Measurements from ENCODE around the gene CLDN9.

The CLDN9 gene

GRCh38 chr16:2971134-2971984 lies 41.4 kb upstream of the CLDN9 start:
- Mint-ChIP-seq H3K27me3 (peaks cover 7% of the 10 kb centered on the region), H3K4me3 (peak overlapping the region; percentile 81), H3K9me3 (no peaks in the 10 kb centered on the region), H3K4me1 (ENCODE audit: low read depth) (peaks cover 16% of the 10 kb centered on the region), H3K36me3 (ENCODE audit: low read depth) (peaks cover 20% of the 10 kb centered on the region), H3K27ac (no peak overlapping the region)

- Mint-ChIP-seq H3K4me1 (ENCODE audit: low read depth) (peaks cover 16% of the 10 kb centered on the region), H3K4me3 (no peak overlapping the region), H3K36me3 (ENCODE audit: low read depth) (peaks cover 25% of the 10 kb centered on the region), H3K27me3 (peaks cover 7% of the 10 kb centered on the region), H3K27ac (peak overlapping the region; percentile 5), H3K9me3 (no peaks in the 10 kb centered on the region)
Measured at GRCh38 chr16:2971985-2972784, 40.5 kb upstream of the CLDN9 start.

- no peaks in the 10 kb centered on the region for H3K9me3 Mint-ChIP-seq
- peaks cover 32% of the 10 kb centered on the region for H3K36me3 Mint-ChIP-seq (ENCODE audit: low read depth)
- peaks cover 17% of the 10 kb centered on the region for H3K4me1 Mint-ChIP-seq (ENCODE audit: low read depth)
- no peak overlapping the region for H3K27ac Mint-ChIP-seq
- H3K4me3 Mint-ChIP-seq = no peak overlapping the region
- H3K27me3 Mint-ChIP-seq = peaks cover 4% of the 10 kb centered on the region
Measured at GRCh38 chr16:2973093-2973492, 39.6 kb upstream of the CLDN9 start.

DNA sequence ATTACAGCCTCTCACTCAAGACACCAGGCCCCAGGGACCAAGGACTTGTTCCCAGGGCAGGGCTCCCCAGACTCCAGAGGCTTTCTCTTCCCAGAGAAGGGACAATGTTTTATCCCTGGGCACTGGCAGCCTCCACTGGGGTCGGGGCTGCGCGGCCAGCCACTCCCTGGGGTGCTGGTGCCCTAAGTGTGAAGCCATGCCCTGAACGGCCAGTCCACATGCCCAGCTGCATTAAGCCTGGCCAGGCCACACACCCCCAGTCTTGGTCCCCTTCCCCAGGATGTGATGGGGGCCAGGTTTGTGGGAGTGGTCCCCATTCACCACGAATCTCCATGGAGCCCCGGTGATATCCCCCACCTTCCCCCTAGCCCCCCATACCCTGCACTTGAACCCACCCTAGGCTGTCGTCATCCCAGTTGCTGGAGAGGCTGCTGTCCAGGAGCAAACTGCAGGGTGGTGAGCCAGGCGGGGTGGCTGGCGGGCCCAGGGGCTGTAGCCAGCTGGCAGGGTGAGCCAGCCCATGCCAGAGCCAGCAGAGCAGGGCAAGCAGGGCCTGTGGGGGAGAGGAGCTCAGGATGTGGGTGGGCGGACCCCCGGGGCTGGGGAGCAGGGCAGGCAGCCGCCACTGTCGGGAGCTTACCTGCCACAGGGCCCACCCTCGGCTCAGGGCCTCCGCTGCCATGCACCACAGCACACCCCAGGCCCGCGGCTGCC lies 39.0 kb upstream of the CLDN9 start:
- H3K27me3 Mint-ChIP-seq = no peaks in the 10 kb centered on the region
- no peaks in the 10 kb centered on the region for H3K9me3 Mint-ChIP-seq
- H3K27ac Mint-ChIP-seq = no peak overlapping the region
- peaks cover 36% of the 10 kb centered on the region for H3K36me3 Mint-ChIP-seq (ENCODE audit: low read depth)
- peaks cover 13% of the 10 kb centered on the region for H3K4me1 Mint-ChIP-seq (ENCODE audit: low read depth)
- no peak overlapping the region for H3K4me3 Mint-ChIP-seq

DNA sequence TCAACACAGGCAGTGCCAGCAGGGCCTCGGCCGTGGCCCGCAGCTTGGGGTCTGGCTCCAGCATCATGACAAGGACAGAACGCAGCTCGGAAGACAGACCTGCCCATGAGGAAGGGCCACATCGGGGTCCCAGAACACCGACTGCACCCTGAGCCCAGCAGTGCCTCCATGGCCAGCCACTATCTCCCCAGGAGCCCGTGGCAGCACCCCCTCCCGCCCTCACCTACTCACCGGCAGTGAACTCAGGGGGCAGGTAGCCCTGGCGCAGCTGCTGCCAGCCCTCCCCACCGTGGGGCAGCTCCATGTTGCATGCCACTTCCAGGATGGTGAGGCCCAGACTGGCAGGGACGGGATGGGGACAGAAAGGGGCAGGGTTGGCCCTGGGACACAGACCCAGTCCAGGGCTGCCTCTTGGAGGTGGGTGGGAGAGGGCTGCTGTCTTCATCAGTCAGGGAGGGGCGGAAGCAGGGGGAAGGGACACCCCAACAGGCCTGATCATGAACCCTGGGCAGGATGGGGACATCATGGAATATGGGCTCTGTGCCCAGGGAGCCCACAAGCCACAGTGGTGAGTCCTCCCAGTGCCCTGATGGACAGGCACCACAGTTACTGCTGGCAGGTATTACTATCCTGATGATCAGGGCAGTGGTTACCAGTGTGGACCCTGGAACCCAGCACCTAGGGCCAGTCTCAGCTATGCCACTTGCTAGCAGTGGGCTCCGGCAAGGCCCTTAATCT lies 38.2 kb upstream of the CLDN9 start:
- no peaks in the 10 kb centered on the region for H3K27me3 Mint-ChIP-seq
- H3K27ac Mint-ChIP-seq = no peak overlapping the region
- no peak overlapping the region for H3K4me3 Mint-ChIP-seq
- H3K36me3 Mint-ChIP-seq (ENCODE audit: low read depth) = peaks cover 39% of the 10 kb centered on the region
- peaks cover 15% of the 10 kb centered on the region for H3K4me1 Mint-ChIP-seq (ENCODE audit: low read depth)
- H3K9me3 Mint-ChIP-seq = no peaks in the 10 kb centered on the region

DNA sequence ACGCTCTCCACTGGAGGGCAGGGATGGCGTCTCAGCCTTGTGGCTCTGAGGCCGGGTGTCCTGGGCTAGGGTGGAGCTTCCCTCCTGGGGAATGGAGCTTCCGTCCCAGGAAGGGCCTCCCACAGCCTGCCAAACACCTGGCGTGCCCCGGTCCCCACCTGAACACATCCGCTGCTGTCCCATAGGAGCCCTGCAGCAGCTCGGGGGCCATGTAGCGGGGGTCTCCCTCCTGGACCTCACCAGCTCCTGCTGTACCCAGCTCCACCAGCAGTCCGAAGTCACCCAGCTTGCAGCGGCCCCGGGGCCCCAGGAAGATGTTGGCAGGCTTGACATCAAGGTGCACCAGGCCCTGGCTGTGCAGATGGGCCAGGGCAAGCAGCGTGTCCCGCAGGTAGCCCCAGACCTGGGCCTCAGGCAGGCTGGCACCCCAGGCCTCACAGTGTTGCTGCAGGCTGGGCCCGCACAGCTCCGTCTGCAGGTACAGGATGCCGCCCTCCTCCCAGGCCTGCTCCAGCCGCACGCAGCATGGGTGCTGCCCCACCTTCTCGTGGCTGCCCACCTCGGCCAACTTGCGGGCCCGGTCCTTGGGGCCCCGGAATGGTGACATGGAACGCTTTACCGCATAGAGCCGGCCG lies 37.4 kb upstream of the CLDN9 start:
- no peak overlapping the region for H3K27ac Mint-ChIP-seq
- peaks cover 15% of the 10 kb centered on the region for H3K4me1 Mint-ChIP-seq (ENCODE audit: low read depth)
- no peaks in the 10 kb centered on the region for H3K27me3 Mint-ChIP-seq
- no peak overlapping the region for H3K4me3 Mint-ChIP-seq
- no peaks in the 10 kb centered on the region for H3K9me3 Mint-ChIP-seq
- peaks cover 39% of the 10 kb centered on the region for H3K36me3 Mint-ChIP-seq (ENCODE audit: low read depth)

DNA sequence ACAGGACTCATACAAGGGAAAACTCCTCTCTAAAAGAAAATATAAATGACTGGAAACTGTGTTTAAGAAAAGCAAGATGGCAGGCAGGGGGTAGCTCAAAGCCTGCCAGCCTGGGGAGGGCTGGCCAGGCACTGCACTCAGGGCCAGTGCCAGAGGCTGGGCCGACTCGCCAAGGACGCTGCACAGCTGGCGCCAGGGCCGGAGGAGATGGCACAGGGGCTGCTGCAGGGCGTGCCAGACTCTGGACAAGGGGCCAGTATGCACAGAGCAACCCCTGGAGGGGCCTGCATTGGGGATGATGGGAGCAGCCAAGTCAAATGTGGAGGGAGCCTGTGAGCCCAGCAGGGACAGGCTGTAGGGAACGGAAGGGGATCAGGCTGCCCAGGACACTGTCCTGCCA lies 36.5 kb upstream of the CLDN9 start:
- Mint-ChIP-seq H3K27me3 (no peaks in the 10 kb centered on the region), H3K9me3 (no peaks in the 10 kb centered on the region), H3K36me3 (ENCODE audit: low read depth) (peaks cover 35% of the 10 kb centered on the region), H3K4me3 (no peak overlapping the region), H3K4me1 (ENCODE audit: low read depth) (peaks cover 16% of the 10 kb centered on the region), H3K27ac (no peak overlapping the region)

DNA sequence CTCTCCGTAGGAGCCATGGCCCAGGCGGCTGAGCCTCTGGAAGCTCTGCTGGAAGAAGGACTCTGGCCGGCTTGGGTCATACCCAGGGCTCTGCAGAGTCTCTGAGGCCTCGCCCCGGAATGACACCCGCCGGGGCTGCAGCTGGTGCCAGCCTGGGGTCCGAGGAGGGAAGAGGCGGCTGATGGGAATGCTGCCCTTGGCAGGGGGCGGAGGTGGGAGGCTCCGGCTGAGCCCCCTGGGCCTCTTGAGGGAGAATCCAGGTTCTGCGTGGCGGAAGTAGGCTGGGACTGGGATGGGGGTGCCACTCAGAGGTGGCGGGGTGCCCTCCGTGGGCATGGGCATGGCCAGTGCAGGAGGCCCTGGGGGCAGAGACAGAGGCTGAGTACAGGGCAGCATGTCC lies 36.0 kb upstream of the CLDN9 start:
- peaks cover 35% of the 10 kb centered on the region for H3K36me3 Mint-ChIP-seq (ENCODE audit: low read depth)
- no peak overlapping the region for H3K27ac Mint-ChIP-seq
- H3K27me3 Mint-ChIP-seq = no peaks in the 10 kb centered on the region
- no peak overlapping the region for H3K4me3 Mint-ChIP-seq
- peaks cover 20% of the 10 kb centered on the region for H3K4me1 Mint-ChIP-seq (ENCODE audit: low read depth)
- H3K9me3 Mint-ChIP-seq = no peaks in the 10 kb centered on the region

DNA sequence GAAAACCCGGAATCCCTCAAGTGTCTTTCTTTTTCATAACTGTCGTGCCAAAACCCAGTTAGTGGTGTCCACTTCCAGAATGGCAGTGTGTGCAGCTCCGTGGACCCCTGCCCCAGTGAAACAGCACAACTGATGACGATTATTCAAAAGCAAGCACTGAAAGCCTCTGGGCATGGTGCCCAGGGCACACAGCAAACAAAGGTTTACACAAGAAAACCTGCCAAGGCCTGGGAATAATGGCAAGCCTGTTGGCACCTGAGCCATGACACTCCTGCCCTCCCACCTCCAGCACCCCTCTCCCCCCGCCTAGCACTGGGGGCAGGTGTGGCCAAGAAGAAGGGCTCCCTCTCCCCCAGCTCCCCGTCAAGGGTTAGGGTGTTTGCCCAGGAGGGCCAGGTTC lies 35.3 kb upstream of the CLDN9 start:
- Mint-ChIP-seq H3K27ac (no peak overlapping the region), H3K4me1 (ENCODE audit: low read depth) (peaks cover 23% of the 10 kb centered on the region), H3K36me3 (ENCODE audit: low read depth) (peaks cover 28% of the 10 kb centered on the region), H3K27me3 (no peaks in the 10 kb centered on the region), H3K9me3 (no peaks in the 10 kb centered on the region), H3K4me3 (no peak overlapping the region)

DNA sequence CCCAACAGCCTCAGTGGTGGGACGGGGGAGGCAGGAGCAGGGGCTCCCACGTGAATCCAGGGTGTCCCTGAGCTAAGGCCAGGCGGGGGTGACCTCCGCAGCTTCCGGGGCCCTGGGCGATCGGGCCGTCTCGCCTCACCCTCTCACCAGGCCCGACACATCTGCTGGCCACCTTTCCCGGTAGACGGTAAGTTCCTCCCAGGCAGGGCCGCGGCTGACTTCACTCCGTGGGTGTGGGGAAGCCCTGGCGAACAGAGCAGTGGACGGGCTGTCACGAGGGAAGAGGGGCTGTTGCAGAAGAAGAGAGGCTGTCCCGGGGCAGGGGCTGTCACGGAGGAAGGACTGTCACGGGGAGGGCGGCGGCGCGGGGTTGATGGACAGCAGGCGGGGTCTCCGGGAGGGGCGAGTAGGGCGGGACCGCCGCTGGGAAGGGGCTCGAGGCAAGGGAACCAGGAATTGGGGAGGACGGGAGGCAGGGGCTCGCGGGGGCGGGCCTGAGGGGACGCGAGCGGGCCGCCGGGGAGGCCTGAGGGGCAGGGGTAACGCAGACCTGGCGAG lies 33.0 kb upstream of the CLDN9 start:
- Mint-ChIP-seq H3K27ac (peak overlapping the region; percentile 84), H3K36me3 (ENCODE audit: low read depth) (peaks cover 24% of the 10 kb centered on the region), H3K9me3 (no peaks in the 10 kb centered on the region)

GRCh38 chr16:2980227-2981176 lies 32.2 kb upstream of the CLDN9 start, which contains the start of gene PKMYT1:
PKMYT1 (minus strand) TSS chr16:2980446; CDS start chr16:2979657, 789 bp downstream.
- Mint-ChIP-seq H3K4me1 (ENCODE audit: low read depth) (peaks cover 27% of the 10 kb centered on the region), H3K9me3 (no peaks in the 10 kb centered on the region), H3K27ac (peak within 1 kb of the TSS; percentile 86), H3K36me3 (ENCODE audit: low read depth) (peaks cover 24% of the 10 kb centered on the region), H3K4me3 (peak within 1 kb of the TSS; percentile 88), H3K27me3 (no peaks in the 10 kb centered on the region)

More for the DNA sequence above, 33.0 kb upstream of the CLDN9 start:
- no peaks in the 10 kb centered on the region for H3K27me3 Mint-ChIP-seq
- H3K4me3 Mint-ChIP-seq = peak overlapping the region; percentile 88
- H3K4me1 Mint-ChIP-seq (ENCODE audit: low read depth) = peaks cover 27% of the 10 kb centered on the region

DNA sequence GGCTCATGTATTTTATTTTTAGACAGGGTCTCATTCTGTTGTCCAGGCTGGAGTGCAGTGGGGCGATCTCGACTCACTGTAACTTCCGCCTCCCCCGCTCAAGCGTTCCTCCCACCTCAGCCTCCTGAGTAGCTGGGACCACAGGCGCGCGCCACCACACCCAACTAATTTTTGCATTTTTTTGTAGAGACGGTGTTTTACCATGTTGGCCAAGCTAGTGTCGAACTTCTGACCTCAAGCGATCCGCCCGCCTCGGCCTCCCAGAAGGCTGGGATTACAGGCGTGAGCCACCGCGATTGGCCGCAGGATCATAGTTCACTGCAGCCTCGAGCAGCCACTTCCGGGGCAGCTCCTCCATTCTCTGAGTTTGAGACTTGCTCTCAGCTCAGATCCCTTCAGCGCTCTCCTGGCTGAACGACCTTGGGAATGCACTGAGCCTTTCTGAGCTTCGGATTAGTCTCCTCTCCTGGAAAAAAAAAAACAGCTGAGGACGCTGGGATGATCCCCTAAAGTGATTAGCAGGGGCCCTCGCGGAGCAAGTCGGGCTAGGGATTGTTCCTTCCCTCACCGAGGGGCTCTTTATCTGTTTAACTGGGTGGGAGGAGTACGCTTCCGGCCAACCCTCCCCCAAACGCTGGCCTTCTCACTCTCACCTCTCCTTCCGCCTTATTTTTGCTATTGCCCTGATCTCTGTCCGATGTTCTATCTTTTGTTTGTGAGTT lies 31.4 kb upstream of the CLDN9 start:
- Mint-ChIP-seq H3K9me3 (no peaks in the 10 kb centered on the region), H3K4me3 (peak overlapping the region; percentile 88), H3K36me3 (ENCODE audit: low read depth) (peaks cover 19% of the 10 kb centered on the region), H3K27me3 (no peaks in the 10 kb centered on the region), H3K27ac (peak overlapping the region; percentile 86), H3K4me1 (ENCODE audit: low read depth) (peaks cover 27% of the 10 kb centered on the region)
